OCI-LY3 (cell line): ENCODE data around the gene LRGUK.

ENCODE experiments used
- H2AFZ ChIP-seq: fragments of 200-600, 300-600 bp; shearing (Covaris generic); 2 replicates; pipeline ENCODE4 v1.6.0; 2014; ENCODE audit warnings: antibody characterized with exemption, low read depth, low read length
- H3K27ac ChIP-seq: fragments of 200-600, 300-600 bp; sonication (generic); 2 replicates; pipeline ENCODE4 v1.5.1; 2014; ENCODE audit warnings: mild to moderate bottlenecking, low read length, moderate library complexity, mixed read lengths
- H3K27me3 ChIP-seq: fragments of 200-600, 300-600 bp; sonication (generic); 2 replicates; pipeline ENCODE4 v1.6.1; 2014; ENCODE audit warnings: low read depth, low read length, mixed read lengths
- H3K36me3 ChIP-seq: fragments of 200-600, 300-600 bp; sonication (generic); replicated peaks from 2 replicates; pipeline ENCODE3; 2014; ENCODE audit warnings: low read depth, low read length, mixed read lengths
- H3K4me1 ChIP-seq: fragments of 300-600, 200-600 bp; sonication (generic); 2 replicates; pipeline ENCODE4 v1.6.1; 2014; ENCODE audit warnings: low read length, mixed read lengths
- H3K4me2 ChIP-seq: fragments of 200-600, 300-600 bp; sonication (generic); 2 replicates; pipeline ENCODE4 v1.6.1; 2014; ENCODE audit warnings: low read length, mixed read lengths
- H3K4me3 ChIP-seq: fragments of 300-600, 200-600 bp; sonication (generic); 2 replicates; pipeline ENCODE4 v1.5.1; 2014; ENCODE audit warnings: antibody characterized with exemption, mild to moderate bottlenecking, low read length, moderate library complexity
- H3K79me2 ChIP-seq: fragments of 300-600, 200-600 bp; shearing (Covaris generic); 2 replicates; pipeline ENCODE4 v1.6.1; 2014; ENCODE audit warnings: mild to moderate bottlenecking, low read length, mixed read lengths
- H3K9ac ChIP-seq: fragments of 300-600, 200-600 bp; shearing (Covaris generic); 2 replicates; pipeline ENCODE4 v1.6.0; 2014; ENCODE audit warnings: mild to moderate bottlenecking, low read length, moderate library complexity
- H3K9me3 ChIP-seq: fragments of 200-600, 300-600 bp; shearing (Covaris generic); 2 replicates; pipeline ENCODE4 v1.6.1; 2014; ENCODE audit warnings: low read length, mixed read lengths; ENCODE audit not compliant: insufficient read depth
- H4K20me1 ChIP-seq: fragments of 200-600, 300-600 bp; sonication (generic); 2 replicates; pipeline ENCODE4 v1.6.1; 2016; ENCODE audit warnings: low read length, mixed read lengths; ENCODE audit not compliant: insufficient read depth
- EZH2phosphoT487 ChIP-seq: fragments of 200-600 bp; shearing (Covaris generic); IDR thresholded peaks from 2 replicates; pipeline ENCODE4 v1.6.1; 2018; ENCODE audit warnings: antibody characterized with exemption, mixed run types, low read depth
- TF ChIP-seq, protein P1 (sequence below): fragments of 200-600, 300-600 bp; sonication (generic); IDR thresholded peaks from 2 replicates; pipeline ENCODE4 v1.5.1; 2014; ENCODE audit warnings: antibody characterized with exemption, low read length, low read depth

The LRGUK gene

DNA sequence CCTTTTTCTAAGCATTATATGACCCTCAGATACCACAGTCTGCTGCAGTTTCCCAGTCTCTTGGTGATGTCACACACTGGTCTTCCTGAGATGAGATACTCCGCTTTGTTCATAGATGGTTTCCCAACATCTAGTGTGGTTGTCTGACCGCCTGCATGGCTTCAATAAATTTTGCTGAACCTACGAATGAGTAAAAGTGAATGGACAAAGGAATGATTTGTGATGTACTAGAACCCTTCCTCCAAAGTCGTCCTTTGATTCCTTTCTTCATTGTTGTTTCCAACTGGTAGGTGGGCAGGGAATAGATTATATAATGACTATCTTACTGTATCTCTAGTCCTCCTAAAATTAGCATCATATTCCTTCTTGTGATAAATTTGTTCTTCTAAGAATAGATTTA lies 107.1 kb downstream of the LRGUK start:
- Histone ChIP-seq H3K36me3 (no peaks in the 10 kb centered on the region), H3K9me3 (no peaks in the 10 kb centered on the region), H3K27me3 (peaks cover 6% of the 10 kb centered on the region; the same call in 1 of the 2 replicates), H3K79me2 (no peaks in the 10 kb centered on the region), H3K27ac (no peak overlapping the region), H2AFZ (no peak overlapping the region), H3K9ac (no peak overlapping the region), H4K20me1 (no peaks in the 10 kb centered on the region), H3K4me2 (no peak overlapping the region), H3K4me3 (no peak overlapping the region), H3K4me1 (no peaks in the 10 kb centered on the region)
- TF ChIP-seq EZH2phosphoT487: no peak
- TF ChIP-seq, protein P1, sequence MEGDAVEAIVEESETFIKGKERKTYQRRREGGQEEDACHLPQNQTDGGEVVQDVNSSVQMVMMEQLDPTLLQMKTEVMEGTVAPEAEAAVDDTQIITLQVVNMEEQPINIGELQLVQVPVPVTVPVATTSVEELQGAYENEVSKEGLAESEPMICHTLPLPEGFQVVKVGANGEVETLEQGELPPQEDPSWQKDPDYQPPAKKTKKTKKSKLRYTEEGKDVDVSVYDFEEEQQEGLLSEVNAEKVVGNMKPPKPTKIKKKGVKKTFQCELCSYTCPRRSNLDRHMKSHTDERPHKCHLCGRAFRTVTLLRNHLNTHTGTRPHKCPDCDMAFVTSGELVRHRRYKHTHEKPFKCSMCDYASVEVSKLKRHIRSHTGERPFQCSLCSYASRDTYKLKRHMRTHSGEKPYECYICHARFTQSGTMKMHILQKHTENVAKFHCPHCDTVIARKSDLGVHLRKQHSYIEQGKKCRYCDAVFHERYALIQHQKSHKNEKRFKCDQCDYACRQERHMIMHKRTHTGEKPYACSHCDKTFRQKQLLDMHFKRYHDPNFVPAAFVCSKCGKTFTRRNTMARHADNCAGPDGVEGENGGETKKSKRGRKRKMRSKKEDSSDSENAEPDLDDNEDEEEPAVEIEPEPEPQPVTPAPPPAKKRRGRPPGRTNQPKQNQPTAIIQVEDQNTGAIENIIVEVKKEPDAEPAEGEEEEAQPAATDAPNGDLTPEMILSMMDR: no peak

DNA sequence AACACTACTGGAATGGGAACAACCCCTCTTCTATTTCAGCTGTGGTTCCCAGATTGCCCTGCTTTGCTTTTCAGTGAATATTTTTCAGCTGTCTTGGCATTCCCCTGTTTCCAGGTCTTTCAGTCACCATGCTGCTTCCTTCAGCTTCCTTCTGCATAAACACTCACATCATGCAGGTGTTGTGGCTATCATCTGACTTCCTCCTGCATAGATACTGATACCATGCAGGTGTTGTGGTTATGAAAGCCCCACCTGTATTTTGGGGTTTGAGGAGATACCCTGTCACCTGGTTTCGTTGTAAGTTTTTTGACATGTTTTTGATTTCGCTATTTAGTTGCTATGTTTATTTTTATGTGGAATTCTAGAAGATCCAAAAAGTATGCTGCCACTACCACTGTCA lies 118.1 kb downstream of the LRGUK start:
- no peak overlapping the region for H3K9ac ChIP-seq
- no peaks in the 10 kb centered on the region for H3K9me3 ChIP-seq
- H3K27me3 ChIP-seq: no peaks in the 10 kb centered on the region
- peaks cover 16% of the 10 kb centered on the region for H3K4me1 ChIP-seq
- H3K27ac ChIP-seq: no peak overlapping the region
- peak overlapping the region; percentile 16; the same call in 1 of the 2 replicates for H3K4me2 ChIP-seq
- no peaks in the 10 kb centered on the region for H4K20me1 ChIP-seq
- no peaks in the 10 kb centered on the region for H3K79me2 ChIP-seq
- H3K36me3 ChIP-seq: no peaks in the 10 kb centered on the region
- TF ChIP-seq EZH2phosphoT487: no peak
- TF ChIP-seq, protein P1: no peak
- no peak overlapping the region for H2AFZ ChIP-seq
- no peak overlapping the region for H3K4me3 ChIP-seq

DNA sequence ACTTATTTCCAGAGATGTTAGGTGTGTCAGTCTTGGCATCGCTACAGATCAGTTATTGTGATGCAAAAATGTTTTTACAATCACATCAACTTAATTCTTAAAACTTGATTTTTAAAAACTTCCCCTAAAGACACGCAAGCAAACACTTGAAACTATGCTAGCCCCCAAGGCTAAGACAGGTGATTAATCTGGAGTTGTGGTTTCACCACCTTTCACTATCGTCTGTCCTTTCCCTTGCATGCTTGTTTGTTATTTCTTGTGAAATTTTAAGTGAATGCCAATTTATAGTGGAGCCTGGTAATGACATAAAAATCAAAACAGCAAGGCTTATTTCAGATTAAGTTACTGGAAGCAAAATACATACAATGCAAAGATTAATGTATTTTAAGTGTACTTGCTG lies 119.2 kb downstream of the LRGUK start:
- Histone ChIP-seq H3K4me2 (peak overlapping the region; percentile 1; the same call in 1 of the 2 replicates), H3K4me3 (no peak overlapping the region), H4K20me1 (no peaks in the 10 kb centered on the region), H3K36me3 (no peaks in the 10 kb centered on the region), H3K27ac (no peak overlapping the region), H3K4me1 (peaks cover 16% of the 10 kb centered on the region), H3K9ac (no peak overlapping the region), H3K9me3 (no peaks in the 10 kb centered on the region), H3K79me2 (no peaks in the 10 kb centered on the region), H2AFZ (no peak overlapping the region), H3K27me3 (no peaks in the 10 kb centered on the region)
- TF ChIP-seq, protein P1: no peak
- no peak for TF ChIP-seq EZH2phosphoT487

DNA sequence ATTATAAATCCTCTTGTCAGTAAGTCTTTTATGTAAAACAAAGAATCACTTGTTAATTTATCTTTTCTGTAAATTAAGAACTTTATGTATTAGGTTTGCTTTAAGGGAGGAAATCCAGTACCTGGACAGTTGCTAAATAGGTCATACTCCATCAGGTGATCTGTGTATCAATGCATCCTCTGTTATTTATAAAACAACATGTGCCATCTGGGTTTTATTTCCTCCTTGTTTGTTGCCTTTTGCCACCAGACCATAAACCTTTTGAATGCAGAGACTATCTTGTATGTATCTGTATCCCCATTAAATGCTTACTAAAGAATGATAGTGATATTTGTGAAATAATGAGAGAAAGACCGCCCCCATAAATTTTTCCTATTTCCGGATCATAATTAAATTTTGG lies 119.6 kb downstream of the LRGUK start:
- Histone ChIP-seq H3K27me3 (no peaks in the 10 kb centered on the region), H3K9ac (no peak overlapping the region), H3K27ac (no peak overlapping the region), H3K36me3 (no peaks in the 10 kb centered on the region), H3K79me2 (no peaks in the 10 kb centered on the region), H3K4me3 (no peak overlapping the region), H3K4me1 (peaks cover 16% of the 10 kb centered on the region), H3K9me3 (no peaks in the 10 kb centered on the region), H2AFZ (no peak overlapping the region), H3K4me2 (no peak overlapping the region; the same call in 1 of the 2 replicates), H4K20me1 (no peaks in the 10 kb centered on the region)
- TF ChIP-seq, protein P1: no peak
- TF ChIP-seq EZH2phosphoT487: no peak
